IPS-NIHi11 (cell line): ENCODE measurements around the gene PHF20.
"Not testable (repeated sequence)": the region's sequence is repeated elsewhere in the genome, so short reads cannot be mapped to it uniquely, and the experiment has no call there.

Experiments used
- DNase-seq: peaks from one replicate; pipeline ENCODE4 v3.0.0; 2012; ENCODE audit warnings: mixed read lengths, low spot score

PHF20 gene

DNA sequence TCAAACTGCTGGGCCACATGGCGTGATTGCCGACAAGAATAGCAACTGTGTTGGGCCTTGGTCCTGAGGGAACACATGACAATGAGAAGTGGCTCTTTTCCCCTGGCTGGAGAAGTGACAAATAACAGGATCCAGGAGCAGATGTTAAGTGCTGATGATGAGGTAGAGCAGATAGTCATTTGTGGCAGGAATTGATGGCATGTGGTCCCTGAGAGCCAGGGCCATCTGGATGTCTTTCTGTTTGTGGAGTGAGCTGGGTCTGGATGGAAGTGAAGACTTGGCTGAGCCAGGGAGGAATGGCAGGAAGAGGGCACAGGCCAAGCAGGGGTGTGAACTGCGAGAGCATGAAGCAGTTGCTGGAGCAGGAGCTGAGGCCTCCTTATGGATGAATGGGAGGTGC, 114.7 kb downstream of the PHF20 start:
- no peak for DNase-seq

- DNase-seq, result no peak
Observed at GRCh38 chr20:35887393-35888064, 115.7 kb downstream of the PHF20 start.

GRCh38 chr20:35888657-35889056, 116.8 kb downstream of the PHF20 start:
- no peak for DNase-seq

- no peak for DNase-seq
Observed at GRCh38 chr20:35891375-35891774, 119.6 kb downstream of the PHF20 start.

DNA sequence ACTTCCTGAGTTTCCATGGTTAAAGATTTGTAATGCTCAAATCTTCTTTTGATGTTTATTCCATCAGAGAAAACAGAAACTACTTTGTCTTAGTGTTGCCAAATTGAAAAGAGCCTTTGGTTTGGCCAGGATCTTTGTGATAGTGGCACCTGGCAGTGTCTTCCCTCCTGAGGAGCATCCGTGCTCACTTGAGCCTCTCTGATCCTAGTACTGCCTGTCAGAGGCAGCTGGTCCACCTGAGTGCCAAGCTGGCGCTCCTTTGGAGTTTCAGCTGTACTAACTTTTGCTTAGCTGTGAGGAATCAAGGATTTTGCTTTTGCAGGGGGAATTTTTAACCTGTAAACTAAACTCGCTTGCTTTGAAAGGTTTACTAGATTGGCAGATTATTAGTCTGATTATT, 121.1 kb downstream of the PHF20 start:
- DNase-seq, result no peak

GRCh38 chr20:35893942-35894341, 122.1 kb downstream of the PHF20 start:
- no peak for DNase-seq

DNA sequence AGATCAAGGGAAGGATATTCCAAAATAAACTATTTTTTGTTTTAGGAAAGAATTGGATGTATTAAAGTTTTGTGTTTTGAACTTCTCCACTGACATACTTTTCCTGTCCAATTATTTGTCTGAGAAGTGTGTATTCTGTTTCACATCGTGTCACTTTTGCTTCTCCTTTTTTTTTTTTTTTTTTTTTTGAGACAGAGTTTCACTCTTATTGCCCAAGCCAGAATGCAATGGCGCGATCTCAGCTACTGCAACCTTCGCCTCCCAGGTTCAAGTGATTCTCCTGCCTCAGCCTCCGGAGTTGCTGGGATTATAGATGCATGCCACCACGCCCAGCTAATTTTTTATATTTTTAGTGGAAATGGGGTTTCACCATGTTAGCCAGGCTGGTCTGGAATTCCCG, 123.7 kb downstream of the PHF20 start:
- DNase-seq, result not testable (repeated sequence)

DNA sequence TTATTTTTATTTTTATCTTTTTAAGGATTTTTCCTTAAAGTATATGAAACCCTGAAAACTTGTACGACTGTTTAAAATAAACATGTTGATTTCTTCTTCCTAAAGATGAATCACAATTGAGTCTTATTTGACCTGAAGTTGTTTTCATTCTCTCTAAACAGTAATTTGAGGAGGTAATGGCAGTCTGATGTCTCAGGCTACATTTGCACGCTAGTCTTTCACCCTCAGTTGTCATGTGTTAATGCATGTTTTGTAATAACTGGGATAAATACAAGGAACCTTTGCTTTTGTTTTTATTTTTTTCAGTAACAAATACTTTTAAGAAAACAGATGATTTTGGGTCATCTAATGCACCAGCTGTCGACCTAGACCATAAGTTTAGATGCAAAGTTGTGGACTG, 127.2 kb downstream of the PHF20 start:
- no peak for DNase-seq

DNA sequence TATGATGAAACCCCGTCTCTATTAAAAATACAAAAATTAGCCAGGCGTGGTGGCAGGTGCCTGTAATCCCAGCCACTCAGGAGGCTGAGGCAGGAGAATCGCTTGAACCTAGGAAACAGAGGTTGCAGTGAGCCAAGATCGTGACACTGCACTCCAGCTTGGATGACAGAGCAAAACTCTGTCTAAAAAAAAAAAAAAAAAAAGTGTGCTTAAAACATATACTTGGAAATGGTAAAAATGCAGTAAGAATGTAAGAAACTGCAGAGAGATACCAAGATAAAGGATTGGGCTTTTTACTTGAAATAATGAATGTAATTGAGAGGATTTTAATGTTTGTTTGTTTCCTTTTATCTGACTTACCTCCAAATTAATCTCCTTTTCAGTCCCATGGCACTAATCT, 129.4 kb downstream of the PHF20 start:
- not testable (repeated sequence) for DNase-seq

GRCh38 chr20:35901678-35902544, 130.1 kb downstream of the PHF20 start:
- no peak for DNase-seq

GRCh38 chr20:35902545-35902941, 130.7 kb downstream of the PHF20 start:
- no peak for DNase-seq

DNA sequence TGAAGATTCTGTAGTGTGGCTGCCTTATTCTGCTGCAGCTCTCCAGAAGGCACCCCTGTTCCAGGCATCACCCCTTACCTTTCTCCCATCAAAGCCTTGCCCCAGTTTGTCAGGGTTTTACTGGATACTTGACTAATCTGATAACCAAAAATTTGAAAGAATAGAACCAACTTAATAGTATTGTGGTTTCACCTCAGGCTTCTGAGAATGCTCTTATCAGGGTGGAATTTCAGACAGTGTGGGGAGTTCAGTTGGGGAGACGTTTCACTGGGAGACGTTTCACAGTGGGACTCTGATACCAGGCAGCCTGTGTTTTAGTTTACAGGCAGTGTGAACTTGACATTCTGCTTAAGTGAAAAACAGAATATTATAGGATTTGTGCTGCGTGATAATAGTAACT, 132.0 kb downstream of the PHF20 start:
- no peak for DNase-seq

DNA sequence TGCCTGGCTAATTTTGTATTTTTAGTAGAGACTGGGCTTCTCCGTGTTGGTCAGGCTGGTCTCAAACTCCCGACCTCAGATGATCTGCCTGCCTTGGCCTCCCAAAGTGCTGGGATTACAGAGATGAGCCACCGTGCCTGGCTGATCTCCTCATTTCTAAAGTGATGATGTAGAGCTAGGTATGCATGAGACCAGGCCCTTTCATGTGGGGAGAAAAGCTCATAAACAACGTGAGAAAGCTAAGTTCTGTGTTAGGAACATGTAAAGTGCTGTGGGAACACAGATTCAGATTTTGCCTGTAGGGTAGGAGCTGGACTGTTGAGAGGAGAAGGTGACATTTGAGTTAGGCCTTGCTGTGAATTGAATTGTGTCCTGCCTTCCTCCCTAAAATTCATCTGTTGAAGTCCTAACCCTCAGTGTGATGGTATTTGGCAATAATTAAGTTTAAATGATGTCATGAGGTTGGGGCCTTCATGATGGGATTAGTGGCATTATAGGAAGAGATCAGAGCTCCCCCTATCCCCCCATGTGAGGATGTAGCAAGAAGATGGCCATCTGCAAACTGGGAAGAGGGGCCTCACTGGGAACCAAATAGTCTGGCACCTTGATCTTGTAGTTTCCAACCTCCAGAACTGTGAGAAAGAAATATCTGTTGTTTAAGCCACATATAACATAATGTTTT, 133.3 kb downstream of the PHF20 start:
- DNase-seq, result no peak

- DNase-seq, result no peak
Observed at GRCh38 chr20:35907017-35907701, 135.3 kb downstream of the PHF20 start.

- peak; percentile 43 for DNase-seq
Observed at GRCh38 chr20:35908007-35908406, 136.2 kb downstream of the PHF20 start.

DNA sequence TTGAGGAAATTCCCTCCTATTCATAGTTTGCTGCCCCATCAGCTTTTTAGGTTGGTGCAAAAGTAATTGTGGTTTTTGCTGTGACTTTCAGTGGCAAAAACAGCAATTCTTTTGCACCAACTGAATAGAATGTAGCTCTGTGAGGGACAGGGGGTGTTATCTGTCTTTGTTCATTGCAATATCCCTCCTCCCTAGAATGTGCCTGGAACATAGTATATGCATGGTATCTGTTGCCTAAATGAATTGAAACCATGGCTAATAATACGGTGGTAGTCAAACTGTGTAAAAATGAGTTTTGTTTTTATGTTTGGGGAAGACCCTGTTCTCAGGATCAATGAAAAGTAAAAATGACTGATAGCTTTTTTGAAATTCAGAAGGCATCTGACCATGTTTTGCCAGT, 137.4 kb downstream of the PHF20 start:
- DNase-seq, result no peak

- no peak for DNase-seq
Observed at GRCh38 chr20:35909796-35910195, 138.0 kb downstream of the PHF20 start.

DNA sequence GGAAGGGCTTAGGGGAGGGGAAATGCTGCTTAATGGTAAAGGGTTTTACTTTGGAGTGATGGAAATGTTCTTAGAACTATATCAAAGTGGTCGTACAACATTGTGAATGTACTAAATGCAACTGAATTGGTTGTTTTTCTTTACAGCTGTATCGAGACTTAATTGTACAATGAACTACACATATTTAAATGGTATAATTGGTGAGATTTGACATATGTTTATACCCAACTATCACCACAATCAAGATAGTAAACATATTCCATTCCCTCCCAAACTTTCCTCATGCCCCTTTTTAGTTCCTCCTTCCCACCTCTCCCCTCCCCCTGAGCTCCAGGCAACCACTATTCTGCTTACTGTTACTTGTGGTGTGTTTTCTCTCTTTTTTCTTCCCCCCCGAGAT, 138.4 kb downstream of the PHF20 start:
- DNase-seq, result no peak

DNA sequence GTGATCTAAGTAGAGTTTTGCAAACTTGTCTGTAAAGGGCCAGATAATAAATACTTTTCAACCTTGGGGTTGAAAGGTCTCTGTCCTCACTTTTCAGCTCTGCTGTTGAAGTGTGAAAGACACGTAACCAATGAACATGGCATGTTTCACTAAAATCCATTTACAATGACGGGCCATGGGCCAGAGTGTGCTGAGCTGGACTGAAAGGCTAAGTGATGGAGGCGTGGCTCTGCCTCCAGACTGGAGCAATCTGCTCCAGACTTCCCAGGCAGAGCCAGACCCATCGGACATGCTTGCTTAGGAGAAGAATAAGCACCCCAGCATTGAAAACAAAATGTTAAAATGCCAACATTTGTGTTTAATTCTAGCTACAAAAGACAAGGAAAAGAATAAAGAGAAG, 141.1 kb downstream of the PHF20 start:
- no peak for DNase-seq

DNA sequence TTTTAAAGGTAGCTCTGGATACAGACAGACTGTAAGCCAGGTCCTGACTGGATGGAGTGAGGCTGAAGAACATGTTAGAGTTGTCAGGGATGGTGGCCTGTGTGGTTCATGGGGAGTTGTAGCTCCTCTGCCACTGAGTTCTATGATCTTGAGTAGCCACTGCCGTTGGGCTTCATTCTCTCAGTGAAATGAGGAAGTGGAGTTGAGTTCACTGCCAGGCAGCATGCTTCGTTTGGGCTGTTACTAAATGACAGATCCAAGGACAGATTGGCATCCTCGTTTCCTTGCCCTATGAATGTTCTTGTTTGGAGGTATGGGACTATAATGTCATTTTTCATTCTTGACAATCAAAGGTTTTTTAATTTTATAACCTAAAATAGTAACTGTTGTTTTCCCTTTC, 145.3 kb downstream of the PHF20 start:
- no peak for DNase-seq

DNA sequence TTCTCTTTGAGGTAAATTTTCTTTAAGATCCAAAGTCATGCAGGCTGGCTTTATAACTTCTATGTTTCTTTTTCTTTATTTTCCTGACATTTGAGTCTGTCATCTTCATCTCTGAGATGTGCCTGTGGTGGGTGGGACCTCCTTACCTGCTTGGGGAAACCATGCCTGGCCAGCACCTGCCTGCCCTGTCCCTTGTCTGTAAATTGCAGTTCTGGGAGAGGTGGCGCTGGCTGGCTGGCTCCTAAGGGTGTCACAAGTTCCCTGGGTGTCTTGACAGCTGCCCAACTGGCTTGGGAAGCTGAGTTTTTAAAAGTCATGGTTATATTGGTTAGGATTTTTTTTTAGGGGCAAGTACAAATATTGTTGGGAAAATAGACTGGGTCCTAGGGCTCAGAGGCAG, 146.2 kb downstream of the PHF20 start:
- DNase-seq, result no peak

DNA sequence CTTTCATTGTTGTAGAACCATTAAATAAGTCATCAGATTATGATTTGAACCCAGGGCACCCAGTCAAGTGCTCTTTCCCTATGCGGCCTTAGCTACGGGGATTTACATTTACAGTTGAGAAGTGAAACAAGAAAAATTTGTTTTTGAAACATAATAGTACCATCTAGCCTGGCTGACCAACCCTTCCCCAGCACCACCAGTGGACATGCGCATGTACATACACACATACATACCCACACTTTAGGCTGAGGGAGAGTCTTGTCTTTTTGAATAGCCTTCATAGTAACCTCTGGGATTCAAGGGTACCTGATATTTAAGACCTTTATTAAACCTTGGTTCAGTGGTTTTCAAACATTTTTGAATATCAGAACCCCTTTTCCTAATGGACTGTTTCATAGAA, 148.7 kb downstream of the PHF20 start:
- no peak for DNase-seq
